Stimulated activated CD8-positive, alpha-beta memory T cell treated with anti-CD3 and anti-CD28 coated beads, Interleukin-7, amount 100 ng/mL, for 4 hours (primary cell): Measurements from ENCODE around the gene USP40.

Source experiments
- DNase-seq, 2 donors: peaks; one replicate each; pipeline ENCODE4 v3.0.0-alpha.2; 2020; ENCODE audit warnings: low read depth in 2 of 2

Gene USP40

DNA sequence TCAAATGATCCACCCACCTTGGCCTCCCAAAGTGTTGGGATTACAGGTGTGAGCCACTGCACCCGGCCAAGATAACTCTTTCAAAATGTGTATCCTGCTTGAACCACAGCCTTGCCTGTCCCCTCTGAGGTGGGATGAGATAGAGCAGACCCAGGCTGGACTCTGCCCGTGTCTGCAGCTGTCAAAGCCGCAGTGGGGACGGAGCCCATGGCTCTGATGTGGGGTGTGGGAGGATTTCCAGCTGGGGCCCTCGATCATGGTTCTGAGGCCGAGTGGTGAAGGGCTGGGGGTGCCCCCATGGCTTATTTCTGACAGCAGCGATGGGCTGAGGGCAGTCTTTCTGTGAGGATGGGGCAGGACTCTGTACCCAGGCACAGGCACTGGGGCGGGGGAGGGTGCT, 107.8 kb downstream of the USP40 start:
- no peak for DNase-seq

DNA sequence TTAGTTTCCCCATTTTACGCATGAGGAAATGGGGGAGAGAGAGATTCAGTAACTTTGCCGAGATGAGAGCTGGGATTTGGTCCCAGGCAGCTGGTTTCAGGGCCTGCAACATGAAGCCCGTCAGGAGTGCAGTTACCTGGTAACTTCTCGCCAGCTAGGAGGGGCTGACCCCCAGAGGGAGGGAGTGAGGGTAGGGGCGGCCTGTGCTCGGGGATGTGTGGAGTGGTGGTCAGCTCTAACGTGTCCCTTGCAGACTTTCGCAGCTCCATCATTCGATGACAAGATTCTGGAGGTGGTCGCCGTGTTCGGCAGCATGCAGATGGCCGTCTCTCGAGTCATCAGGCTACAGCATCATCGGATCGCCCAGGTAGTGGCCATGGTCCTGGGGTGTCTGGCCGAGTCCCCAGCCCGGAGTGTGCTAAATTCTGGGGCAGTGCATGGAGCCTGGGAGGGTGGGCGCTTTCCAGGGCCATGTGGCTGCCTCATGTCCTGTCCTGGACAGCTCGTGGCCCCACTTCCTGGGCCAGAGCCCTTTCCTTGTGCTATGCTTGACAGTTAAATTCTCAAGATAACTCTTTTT, 108.5 kb downstream of the USP40 start:
- no peak for DNase-seq

DNA sequence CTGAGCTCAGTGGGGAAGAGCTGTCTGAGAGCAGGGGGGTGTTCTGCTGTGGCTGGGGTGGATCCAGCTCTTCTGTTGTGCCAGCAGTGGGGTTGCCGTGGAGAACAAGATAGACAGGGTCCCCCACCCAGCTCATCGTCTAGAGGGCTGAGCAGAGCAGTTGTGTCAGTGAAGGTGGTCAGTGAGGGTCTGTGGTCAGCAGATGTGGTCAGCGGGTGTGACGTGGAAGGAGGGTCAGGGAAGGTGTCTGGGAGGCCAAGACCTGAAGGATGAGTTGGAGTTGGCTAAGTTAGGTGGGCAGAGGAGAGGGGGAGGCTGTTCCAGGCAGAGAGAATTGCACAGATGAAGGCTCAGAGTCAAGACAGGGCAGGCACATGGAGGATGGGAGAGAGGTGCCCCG, 109.2 kb downstream of the USP40 start:
- DNase-seq: no peak

DNA sequence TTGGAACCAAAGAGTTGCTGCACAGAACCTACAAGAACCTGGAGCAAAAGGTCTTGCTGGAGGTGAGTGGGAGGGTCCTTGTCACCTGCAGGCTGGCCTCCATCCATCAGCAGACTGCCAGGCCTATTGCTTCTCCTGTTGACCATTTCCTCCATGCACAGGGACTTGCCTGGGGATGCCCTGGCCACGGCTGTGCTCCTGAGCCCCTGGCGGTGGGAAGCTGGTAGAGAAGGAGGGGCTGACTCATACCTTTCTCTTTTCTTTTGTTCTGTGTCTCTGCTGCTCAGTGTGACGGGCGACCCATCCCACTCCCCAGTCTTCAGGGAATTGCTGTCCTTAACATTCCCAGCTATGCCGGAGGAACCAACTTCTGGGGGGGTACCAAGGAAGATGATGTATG, 109.6 kb downstream of the USP40 start:
- DNase-seq: no peak

DNA sequence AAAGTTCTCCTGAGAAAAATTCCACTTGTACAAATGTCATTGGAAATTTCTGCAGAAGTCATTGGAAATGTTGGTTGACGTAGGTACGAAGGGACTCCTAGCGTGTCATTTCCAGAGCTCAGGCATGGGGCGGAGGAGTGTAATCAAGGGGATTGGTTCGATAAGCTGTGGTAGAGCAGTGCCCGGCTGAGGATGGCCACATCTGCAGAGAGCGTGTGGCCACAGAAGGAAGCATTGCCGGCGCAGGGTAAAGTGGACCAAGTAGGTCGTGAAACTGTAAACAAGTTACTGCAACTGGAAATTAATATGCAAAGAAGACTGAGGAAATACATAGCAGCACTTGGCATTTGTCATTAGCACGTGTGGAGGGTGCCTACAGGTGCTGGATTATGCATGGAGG, 110.5 kb downstream of the USP40 start:
- no peak for DNase-seq

DNA sequence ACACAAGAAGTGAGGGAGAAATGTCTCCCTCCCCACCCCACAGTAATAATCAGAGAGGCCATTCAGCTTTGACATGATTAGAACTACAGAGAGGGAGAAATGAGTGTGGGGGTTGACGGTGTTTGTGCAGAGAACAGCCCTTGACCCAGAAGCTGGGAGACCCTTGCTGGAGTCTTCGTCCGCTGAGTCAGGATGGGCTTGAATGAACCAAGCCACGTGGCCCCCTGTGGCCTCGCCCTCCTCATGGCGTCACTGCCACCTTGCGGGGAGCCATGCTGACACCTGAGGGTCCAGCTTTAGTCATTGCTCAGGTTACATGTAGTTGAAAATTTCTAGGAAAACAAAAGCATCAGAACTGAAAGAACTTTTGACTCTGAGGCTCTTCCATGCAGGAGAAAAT, 111.1 kb downstream of the USP40 start:
- DNase-seq: no peak

DNA sequence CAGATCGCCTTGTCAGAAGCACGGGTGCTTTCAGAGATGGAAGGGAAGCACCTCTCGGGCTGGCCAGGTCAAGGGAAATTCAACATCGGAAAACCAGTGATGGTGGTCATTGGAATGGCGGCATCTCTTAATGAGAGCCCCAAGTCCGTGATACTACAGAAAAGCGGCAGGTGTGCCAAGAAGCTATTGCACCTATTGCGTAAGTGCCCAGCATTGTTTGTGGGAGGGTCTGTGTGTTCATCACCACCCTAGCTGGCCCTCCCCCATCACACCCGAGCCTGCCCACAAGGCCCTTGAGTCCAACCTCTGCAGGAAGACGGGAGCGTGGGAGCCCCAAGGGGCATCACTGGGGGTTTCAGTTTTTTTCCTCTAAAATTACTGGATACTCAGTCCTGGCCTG, 111.6 kb downstream of the USP40 start:
- DNase-seq: no peak

DNA sequence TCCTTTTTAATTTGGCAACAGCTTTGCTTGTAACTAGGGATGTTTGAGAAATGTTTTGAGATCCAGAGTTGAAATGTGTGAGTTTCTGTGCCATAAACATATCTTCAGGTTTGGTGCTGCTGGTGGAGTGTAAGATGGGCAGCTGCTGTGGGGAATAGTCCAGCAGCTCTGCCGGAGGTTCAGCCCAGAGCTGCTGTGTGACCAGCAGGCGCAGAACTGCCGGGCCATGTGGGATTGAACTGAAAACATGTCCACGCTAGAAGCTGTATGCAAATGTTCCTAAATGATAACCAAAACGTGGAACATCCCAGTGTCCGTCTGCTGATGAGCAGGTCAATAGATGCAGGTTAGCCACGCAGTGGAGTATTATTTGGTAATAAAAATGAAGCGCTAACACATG, 112.7 kb downstream of the USP40 start:
- no peak for DNase-seq

DNA sequence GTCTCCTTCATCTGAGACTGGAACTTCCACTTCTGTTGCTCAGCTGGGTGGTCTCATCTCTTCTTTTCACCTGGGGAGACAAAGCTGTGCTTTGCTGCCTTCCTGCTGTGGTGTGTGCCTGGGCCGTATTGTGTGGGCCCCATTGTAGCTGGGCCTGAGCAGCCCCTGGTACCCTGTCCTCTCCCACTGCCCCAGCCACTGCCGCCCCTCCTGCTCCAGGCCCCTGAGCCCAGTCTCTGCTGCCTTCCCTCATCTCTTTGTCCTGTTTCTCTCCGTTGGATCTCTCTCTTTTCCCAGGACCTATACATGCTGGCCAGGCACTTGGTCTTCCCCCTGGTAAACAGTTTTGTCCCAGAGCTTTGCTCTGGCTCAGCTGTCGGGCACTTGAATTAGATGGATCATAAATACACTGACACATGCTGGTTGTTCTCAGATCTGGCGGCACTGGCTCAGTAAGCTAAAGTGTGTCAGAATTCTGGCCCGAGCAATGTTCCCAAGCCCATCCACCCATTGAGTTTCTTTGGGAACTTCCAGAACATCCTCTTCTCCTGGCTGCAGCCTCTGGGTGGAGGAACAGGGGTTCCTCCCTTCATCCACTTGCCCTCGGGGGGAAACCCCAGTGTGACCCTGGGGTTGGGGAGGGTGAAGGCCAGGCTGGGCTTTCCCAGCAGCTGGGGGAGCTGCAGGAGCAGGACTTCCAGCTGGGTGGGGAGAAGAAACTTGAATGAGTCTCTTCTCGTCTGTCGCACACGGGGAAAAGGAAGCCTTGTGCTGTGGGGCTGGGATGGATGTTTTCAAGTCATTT, 113.3 kb downstream of the USP40 start:
- DNase-seq: no peak

DNA sequence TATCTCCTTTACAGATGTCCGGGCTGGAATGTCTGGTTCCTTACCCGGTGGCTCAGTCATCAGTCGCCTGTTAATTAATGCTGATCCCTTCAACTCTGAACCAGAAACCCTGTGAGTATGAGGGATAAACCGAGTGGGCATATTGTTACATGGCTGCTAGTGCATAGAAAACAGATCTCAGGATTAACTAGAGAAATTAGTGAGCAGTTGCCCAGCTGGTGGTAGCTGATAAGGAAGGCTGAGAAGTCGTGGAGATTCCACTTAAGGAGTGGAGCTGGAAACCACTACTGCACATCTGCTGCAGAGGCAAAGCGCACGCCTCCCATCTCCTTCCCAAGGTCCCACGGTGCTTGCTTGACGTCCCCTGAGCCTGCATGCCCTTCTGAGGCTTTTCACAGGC, 114.6 kb downstream of the USP40 start:
- no peak for DNase-seq

DNA sequence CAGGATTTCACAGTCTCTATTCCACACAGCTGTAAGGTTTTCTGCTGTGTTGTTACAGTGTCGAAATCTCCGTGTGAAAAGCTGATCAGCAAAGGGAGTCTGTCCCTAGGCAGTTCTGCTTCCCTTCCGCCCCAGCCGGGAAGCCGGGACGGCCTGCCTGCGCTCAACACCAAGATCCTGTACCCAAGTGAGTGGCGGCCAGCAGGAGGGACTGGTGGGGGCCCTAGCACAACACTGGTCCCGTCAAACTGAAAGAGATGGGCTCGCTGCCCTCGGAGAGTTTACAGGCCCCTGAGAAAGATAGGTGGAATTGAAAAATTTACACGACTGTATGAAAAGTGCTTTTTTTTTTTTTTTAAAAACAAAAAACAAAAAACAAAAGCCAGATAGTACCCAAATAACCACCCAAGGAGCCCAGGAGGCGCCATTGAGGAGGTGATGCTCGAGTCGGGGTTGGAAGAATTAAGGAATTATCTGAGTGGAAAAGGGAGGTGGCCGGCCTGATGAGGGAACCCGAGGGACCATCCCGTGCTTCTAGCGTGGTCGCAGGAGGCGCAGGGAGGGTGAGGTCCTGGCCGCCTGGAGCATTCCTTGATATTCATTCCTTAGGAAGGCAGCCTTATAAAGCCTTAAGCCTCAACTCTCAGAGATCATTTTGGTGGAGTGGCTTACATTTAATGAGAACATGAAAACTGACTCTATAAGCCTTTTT, 115.6 kb downstream of the USP40 start:
- DNase-seq: no peak

DNA sequence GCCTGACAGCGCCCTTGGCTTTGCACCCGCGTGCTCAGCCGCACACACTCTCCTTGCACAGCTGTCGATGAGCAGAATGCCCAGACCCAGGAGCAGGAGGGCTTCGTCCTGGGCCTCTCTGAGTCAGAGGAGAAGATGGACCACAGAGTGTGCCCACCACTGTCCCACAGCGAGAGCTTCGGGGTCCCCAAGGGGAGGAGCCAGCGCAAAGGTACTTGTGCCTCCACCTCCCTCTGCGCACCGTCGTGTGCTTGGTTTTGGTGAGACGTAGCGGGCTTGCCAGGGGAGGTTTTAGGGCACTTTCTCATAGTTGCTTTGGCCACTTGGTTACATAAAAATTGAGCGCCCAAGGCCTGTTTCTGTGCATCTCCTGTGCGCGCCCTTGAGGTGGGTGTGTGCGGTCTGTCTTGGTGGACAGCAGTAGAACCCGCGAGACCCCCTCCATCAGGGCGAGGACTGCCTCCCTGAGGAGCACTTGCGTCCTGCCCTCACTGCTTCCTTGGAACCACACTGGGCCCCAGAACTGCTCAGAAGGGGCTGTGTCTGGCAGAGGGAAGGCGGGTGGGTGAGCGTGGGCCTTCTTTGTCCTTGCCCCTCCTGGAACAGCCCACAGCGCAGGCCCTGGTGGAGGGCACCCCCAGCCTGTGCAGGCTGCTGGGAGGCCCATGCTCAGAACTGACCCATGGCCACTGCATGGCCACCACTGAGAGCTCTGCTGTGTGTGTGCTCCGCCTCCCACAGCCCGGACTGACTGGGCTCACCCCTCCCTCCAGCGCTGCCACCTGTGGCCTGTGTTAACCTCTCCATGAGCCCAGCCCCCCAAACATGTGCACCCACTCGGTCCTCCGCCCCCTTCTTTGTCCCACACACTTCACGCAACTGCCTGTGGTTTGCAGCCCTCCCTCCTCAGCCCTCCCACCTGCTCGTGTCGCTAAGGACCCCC, 116.4 kb downstream of the USP40 start:
- DNase-seq: no peak

DNA sequence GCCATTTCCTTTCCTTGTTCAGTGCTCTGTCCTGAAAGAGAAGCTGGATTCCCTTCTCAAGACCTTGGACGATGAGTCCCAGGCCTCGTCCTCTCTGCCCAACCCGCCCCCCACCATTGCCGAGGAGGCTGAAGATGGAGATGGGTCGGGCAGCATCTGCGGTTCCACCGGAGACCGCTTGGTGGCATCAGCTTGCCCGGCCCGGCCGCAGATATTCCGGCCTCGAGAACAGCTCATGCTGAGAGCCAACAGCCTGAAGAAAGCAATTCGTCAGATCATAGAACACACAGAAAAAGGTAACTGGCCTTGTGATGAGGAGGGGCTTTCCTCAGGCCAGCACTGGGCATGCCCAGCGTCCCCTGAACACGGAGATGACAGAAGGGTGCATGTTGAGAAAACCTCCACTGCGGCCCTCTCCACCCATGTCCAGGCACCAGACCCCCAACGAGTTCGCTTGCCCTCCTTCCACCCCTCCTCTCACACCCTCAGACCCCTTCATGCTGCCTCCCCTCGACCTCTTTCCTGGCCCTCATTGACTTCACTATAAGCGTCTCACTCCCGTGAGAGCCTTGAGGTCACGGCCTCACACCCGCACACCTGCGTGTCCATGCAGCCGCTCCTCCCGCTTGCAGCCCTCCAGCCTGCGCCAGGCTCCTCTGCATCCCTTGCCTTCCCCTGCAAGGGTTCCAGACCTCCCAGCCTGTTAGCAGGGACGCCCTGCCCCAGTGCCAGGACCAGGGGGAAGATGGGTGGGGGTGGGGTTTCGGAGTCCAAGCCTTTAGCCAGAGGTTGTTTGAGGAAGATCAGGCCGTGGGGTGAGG, 117.3 kb downstream of the USP40 start:
- DNase-seq: no peak

DNA sequence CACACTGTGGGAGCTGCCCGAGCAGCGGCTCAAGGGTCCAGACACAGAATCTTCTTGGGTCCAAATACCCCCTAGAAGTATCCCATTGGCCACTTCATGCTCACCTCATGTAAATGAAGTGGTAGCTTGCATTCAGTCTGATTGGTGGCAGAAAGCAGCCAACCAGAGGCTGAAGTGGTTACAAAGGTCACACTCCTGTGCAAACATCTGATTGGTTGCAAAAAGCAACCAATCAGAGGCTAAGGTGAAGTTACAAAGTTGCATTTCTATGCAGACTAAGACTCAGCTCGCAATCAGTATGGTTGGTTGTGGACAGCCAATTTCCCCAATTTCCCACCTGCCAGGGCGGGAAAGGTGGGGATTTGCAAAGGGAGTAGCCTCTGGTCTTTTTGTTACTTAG, 118.0 kb downstream of the USP40 start:
- no peak for DNase-seq

DNA sequence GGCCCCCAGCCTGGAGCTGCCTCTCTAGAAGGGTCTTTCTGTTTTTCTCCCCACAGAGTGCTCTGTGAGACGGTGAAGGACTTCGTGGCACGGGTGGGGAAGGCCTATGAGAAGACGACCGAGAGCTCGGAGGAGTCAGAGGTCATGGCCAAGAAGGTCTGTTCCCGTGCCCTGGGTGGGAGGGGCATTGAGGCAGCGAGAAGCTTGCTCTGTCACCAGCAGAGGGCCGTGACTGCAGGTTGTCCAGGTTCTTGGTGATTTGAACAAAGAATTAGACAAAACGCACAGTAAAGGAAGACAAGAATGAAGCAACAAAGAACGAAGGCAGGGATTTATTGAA, 118.4 kb downstream of the USP40 start:
- no peak for DNase-seq

DNA sequence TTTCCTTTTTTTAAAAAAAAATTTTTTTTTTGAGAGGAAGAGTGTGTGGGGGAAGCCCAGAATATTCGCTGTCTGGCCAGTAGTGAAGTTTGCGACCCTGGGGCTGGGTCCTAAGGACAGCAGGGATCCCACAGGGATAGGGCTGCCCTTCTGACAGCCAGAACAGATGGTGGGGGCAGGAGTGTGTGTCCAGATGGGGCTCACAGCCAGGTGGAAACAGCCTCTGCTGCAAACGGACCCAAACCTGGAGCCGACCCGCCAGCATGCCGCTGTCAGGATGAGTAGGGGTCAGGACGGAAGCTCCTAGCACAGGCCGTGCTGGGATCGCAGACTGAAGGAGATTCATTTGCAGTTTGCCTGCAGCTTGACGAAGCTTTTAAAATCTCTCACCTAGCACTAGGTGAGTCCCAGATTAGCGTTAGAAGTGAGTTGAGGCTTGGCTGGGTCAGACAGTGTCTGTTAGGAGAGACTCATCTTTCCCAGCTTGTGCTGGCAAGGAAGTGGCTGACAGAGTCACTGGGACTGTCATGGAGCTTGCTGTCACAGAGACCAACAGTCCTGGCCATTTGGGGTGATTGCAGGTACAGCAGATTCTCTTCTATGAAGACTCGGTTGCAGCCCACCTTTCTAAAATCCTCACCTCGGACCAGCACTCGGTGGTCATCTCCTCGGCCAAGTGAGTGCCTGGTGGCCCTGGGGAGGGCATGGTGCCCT, 118.9 kb downstream of the USP40 start:
- DNase-seq: no peak

DNA sequence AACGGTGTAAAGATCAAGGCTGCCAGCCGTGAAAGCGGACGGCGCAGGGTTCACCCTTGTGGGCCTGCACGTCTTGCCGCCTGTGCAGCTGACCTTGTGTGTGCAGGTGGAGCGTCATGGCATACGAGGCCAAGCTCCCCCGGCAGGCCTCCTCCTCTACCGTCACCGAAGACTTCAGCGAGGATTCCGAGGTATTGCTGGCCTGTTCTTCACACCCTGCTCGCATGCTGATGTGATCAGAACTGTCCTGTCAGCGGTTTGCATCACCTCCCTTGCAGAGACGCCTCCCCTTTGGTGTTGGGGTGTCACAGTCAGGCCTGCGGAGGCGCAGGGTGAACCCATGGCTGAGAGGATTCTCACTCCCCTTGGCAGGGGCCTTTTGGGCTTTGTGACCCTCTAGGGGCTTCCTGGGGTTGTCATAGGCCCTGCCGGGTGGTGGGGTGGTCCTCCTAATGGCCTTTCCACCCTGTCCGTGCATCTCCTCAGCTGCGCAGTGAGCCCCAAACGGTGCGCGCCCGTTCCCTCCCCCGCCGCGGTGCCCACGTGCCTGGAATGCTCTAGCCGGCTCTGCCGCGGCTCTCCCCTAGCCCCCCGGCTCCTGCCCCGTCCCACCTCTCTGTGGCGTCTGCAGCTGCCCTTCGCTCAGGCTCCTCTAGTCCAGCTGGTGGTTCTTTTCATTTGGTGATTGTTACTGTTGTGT, 119.8 kb downstream of the USP40 start:
- DNase-seq: no peak

DNA sequence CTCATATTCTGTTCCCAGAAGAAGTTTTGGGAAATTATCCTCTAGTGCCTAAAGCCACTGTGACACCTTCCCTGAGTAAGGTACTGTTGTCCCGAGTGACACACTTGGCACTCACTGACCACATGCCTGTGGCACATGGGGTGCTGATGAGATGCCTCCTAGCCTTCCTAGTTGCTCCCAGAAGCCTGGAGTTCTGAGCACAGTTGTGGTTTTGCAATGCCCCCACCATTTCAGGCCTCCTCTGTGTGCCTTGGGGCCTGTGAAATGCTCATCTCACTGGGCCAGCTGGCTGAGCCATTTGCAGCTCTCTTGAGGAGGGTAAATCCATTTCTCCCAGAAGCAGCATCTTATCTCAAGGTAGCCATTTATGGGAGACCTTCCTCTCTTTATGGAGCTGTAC, 120.5 kb downstream of the USP40 start:
- no peak for DNase-seq

DNA sequence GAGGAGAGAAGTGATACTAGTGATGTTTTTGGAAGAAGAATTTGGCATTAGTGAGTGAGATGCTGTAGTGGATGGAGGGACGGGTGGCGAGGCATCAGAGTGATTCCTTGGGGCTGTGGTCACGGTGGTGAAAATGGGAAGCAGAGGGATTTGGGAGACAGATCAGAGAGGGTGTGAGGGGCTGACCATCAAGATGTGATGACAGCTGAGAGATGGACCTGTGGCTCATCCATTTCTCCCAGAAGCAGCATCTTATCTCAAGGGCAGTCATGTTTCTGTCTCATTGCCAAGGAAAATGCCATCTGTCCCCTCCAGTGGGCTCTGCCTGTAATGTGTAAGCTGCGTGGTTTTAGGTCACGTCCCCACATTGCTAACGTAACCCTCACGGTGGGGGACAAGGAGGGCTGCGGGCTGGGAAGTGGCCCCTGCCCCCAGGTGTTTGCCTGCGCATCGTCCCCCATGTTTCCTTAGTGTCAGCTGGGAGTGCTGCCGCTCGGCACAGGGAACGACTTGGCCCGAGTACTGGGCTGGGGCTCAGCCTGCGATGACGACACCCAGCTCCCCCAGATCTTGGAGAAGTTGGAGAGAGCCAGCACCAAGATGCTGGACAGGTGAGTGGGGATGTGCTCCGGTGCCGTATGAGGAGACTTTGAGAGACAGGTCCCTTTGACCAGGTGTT, 121.3 kb downstream of the USP40 start:
- no peak for DNase-seq
